Adipocyte (in vitro differentiated cells): ENCODE results near the gene TM4SF18.

ENCODE experiments used
- DNase-seq: peaks from one replicate; pipeline ENCODE4 v3.0.0-alpha.2; 2015; ENCODE audit warnings: low read depth
- H3K27me3 ChIP-seq: replicated peaks from 2 replicates; pipeline ENCODE4 v1.7.0; 2013; ENCODE audit warnings: mild to moderate bottlenecking, low read length, moderate library complexity; ENCODE audit not compliant: control insufficient read depth, insufficient read depth
- H3K36me3 ChIP-seq: 2 replicates; pipeline ENCODE4 v1.7.0; 2013; ENCODE audit warnings: low read length, mild to moderate bottlenecking, moderate library complexity; ENCODE audit not compliant: control insufficient read depth, insufficient read depth, severe bottlenecking
- H3K4me1 ChIP-seq: 2 replicates; pipeline ENCODE4 v1.7.0; 2013; ENCODE audit warnings: mild to moderate bottlenecking, low read length, moderate library complexity; ENCODE audit not compliant: control insufficient read depth, insufficient read depth
- H3K4me3 ChIP-seq: 2 replicates; pipeline ENCODE4 v1.7.0; 2013; ENCODE audit warnings: mild to moderate bottlenecking, low read length, moderate library complexity
- H3K9ac ChIP-seq: 2 replicates; pipeline ENCODE4 v1.7.0; 2013; ENCODE audit warnings: mild to moderate bottlenecking, low read length, moderate library complexity
- H3K9me3 ChIP-seq: 2 replicates; pipeline ENCODE4 v1.7.0; 2013; ENCODE audit warnings: mild to moderate bottlenecking, low read length, moderate library complexity; ENCODE audit not compliant: control insufficient read depth

Gene TM4SF18

DNA sequence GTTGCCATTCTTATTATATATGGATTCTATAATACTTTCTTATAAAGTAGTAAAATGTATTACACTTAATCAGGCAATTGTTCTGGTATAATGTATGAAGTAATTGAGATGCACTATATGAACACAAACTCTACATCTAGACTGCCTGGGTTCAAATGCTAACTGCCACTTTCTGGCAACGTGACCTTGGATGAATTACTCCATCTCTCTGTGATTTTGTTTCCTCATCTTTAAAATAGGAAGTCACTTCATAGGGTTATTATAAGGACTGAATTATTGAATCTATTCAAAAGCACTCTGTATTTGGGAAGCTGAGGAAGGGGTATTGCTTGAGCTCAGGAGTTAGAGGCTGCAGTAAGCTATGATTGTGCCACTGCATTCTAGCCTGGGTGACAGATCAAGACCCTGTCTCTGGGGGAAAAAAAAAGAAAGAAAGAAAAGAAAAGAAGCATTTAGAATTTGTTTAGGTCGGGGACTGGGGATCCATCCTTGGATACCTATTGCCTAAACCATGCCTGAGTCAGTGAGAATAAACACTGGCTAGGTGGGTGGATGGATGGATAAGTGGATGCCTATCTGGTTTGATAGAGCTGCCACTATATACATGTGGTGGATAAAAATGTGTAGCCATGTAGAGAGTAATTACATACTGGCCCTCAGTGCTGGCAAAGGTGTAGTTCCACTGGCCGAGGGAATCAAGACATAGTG is 41.5 kb upstream of the TM4SF18 start:
- Histone ChIP-seq H3K9ac (no peak overlapping the region), H3K4me1 (peaks cover 69% of the 10 kb centered on the region), H3K4me3 (peak overlapping the region; percentile 3), H3K36me3 (no peaks in the 10 kb centered on the region), H3K9me3 (no peaks in the 10 kb centered on the region), H3K27me3 (no peaks in the 10 kb centered on the region)
- DNase-seq, result no peak

DNA sequence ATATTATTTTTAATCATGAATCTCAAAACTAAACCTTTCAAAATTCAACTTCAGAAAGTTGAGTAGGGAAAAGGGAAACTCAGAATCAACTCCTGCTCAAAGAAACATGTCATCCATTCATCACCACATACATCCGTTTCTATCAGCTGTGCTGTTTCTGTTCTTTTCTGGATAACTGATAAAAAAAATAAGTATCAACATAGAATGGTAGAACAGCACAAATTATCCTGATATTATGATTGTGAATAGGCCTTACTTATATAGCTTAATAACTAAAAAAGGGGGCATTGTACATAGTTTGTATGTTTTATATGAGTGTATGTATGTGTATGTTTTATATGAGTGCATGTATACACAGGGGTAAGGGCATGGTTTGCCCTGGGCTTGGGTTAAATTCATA is 41.0 kb upstream of the TM4SF18 start:
- no peak for DNase-seq
- H3K36me3 ChIP-seq, result no peaks in the 10 kb centered on the region
- H3K9me3 ChIP-seq, result no peaks in the 10 kb centered on the region
- H3K9ac ChIP-seq, result peak overlapping the region; percentile 4
- peaks cover 71% of the 10 kb centered on the region for H3K4me1 ChIP-seq
- H3K4me3 ChIP-seq, result no peak overlapping the region
- H3K27me3 ChIP-seq, result no peaks in the 10 kb centered on the region

DNA sequence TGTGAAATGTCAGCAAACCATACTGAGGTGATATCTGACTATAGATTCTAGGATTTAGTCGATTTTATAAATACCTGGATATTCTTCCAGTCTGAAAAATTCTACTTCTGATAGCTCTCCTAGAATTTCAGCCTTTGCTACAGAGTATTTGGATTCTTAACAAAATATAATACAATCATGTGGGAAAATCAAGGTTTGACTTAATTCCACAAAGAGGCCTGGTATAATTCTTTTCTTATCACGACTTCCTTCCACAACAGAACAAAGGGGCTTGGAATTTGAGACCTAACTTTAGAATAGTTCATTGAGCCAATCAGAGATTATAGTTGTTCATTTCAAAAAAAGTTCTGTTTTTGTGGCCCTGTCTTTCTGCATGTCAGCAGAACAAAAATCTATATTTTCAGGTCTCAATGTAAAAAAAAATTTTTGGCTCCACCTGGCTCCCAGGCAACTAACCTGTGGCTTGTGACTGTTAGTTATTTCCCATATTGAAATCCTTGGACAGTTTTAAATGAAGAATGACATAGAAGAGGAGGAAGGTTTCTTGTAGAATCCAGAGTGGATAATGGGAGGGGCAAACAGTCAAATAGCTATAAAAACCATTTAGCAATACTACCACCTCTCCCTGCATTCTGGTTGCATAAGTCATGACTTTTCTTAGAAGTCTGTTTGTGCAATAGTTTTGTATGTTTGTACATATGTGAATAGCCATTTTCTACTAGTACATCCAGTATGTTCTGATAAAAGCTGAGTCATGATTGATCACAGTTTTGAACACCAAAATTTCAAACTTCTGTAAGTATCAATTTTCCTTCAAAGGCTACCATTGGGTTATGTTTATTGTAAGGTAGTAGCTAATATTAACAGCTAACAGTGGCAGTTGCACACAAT is 40.0 kb upstream of the TM4SF18 start:
- DNase-seq, result peak; percentile 93
- Histone ChIP-seq H3K27me3 (no peaks in the 10 kb centered on the region), H3K4me1 (peaks cover 71% of the 10 kb centered on the region), H3K9me3 (no peaks in the 10 kb centered on the region), H3K4me3 (peak overlapping the region; percentile 35), H3K36me3 (no peaks in the 10 kb centered on the region), H3K9ac (peak overlapping the region; percentile 43)

DNA sequence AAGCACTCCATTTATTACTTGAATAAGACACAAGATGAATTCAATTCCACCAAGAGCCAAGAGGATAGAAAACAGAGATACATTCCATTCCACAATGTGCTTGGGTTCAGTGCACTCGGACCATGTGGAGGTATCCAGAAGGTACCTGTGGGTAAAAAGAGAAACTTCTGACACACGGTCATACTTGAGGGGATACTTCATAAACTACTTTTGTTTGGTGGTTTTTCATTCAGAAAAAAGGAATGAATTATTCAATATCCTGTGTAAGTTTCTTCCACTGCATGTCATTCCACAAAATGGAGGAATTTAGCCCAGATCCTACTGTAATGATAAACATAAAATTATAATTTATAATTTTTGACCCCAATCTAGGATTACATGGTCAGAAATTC is 38.3 kb upstream of the TM4SF18 start:
- DNase-seq, result no peak

DNA sequence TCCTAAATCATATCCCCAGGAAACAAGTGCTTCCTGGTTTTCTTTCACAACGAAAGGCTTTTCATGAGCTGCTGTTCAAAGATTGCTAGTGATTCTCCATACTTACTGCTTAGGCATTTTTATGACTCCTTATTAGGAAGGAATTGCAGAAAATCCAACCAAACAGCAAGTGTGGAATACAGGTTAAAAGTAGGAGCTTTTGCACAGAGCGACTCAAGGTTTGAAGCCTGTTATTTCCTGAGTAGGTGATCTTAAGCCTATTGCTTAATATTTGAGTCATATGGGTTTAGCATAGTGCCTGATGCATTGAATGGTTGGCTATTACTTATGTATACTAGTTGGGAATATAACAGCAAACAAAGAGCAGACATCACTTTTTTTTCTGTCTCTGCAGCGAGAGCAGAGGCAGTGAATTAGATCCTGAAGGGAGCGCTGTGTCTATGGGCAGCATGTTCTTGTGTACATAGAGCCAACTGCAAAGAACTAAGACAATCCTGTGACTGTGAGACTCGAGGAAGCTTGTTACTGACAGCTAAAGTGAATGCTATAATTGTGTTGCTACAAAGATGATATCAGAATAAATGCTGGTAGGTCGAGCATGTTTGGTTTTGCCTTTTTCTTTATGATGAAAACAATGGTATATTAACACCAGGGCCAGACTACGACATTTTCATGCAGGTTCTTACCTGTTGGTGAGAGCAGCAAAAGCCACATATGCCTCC is 37.7 kb upstream of the TM4SF18 start:
- H3K27me3 ChIP-seq, result no peaks in the 10 kb centered on the region
- H3K4me1 ChIP-seq, result peaks cover 51% of the 10 kb centered on the region
- peak overlapping the region; percentile 12 for H3K9ac ChIP-seq
- H3K36me3 ChIP-seq, result no peaks in the 10 kb centered on the region
- H3K4me3 ChIP-seq, result no peak overlapping the region
- DNase-seq, result peak; percentile 56
- H3K9me3 ChIP-seq, result no peaks in the 10 kb centered on the region

More for the DNA sequence above, 38.3 kb upstream of the TM4SF18 start:
- no peak overlapping the region for H3K9ac ChIP-seq
- no peaks in the 10 kb centered on the region for H3K27me3 ChIP-seq
- no peaks in the 10 kb centered on the region for H3K36me3 ChIP-seq
- no peaks in the 10 kb centered on the region for H3K9me3 ChIP-seq
- H3K4me3 ChIP-seq, result no peak overlapping the region
- H3K4me1 ChIP-seq, result peaks cover 57% of the 10 kb centered on the region

DNA sequence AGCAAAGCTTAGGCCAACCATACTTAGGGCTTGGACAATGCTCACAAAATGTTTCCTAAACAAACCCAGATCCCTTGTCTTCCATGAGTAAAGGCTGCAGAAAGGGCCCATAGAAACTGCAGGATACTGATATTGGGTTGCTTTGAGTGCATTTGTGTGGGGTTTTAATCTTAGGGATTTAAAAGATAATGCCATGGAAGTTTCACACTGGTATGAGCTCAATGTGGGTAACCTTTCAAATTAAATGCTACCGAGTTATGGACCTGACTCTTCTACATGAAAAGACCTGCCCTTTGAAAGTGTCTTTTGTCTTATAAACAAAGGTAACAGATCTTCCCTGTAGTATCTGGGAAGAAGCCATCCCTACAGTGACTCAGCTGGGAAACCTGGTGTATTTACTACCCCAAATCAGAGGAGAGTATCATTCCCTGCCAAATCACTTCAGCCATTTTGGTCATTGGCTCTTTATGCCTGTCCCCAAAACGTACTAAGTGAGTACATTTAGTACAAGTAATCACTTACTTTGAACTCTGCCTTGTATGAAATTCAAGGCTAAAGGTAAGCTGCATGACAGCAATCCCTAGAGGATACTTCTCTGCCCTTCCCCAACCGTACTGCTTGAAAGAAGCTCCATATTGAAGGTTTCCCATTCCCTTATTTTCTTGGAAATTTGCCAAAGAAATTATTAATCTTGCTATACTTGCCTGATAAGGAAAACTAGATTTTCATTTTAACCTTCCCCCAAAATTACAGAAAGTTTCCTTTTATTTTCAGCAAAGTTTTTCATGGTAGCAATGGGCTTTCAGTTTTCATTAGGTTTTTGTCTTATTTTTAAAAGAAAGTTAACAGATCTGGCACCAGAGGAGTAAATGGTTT is 36.8 kb upstream of the TM4SF18 start:
- no peak for DNase-seq
- Histone ChIP-seq H3K9me3 (no peaks in the 10 kb centered on the region), H3K4me3 (no peak overlapping the region), H3K4me1 (peaks cover 47% of the 10 kb centered on the region), H3K9ac (no peak overlapping the region), H3K36me3 (no peaks in the 10 kb centered on the region), H3K27me3 (no peaks in the 10 kb centered on the region)

DNA sequence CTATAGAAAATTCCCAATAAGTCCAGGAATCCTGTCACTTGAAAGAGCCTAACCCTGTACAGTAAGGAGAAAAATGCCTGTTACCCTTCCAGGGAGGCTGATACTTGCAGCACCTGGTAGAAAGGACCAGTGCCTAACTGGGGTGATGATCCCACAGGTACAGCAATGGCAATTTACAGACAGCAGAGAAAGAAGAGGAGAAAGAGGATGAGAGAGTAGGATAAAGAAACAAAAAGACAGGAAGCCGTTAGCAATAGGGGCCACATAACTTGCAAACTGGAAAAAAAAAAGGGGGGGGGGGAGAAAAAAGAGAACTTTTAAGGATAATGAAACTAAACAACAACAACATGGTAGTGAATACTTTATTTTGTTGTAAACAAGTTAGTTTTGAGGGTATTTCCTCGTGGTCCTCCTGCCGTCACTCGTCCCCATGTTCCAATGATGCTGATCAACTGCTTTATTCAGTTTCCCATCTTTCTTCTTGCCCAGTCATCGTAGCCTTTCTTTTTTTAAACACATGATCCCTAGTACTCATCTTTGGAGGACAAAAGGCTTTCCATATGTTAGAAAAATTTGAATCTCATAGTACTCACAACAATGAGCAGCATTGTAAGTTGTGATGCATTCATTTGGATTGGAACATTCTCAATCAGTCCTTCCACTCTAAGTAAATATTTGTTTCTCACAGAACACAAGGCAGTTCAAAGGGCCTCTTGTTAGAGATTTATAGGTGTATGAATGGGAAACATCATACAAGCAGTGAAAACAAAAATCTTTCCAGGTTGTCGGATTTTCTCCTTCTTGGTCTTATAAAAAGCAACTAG is 35.5 kb upstream of the TM4SF18 start:
- Histone ChIP-seq H3K9ac (no peak overlapping the region), H3K27me3 (no peaks in the 10 kb centered on the region), H3K9me3 (no peaks in the 10 kb centered on the region), H3K4me3 (no peak overlapping the region), H3K36me3 (no peaks in the 10 kb centered on the region), H3K4me1 (peaks cover 34% of the 10 kb centered on the region)
- no peak for DNase-seq

DNA sequence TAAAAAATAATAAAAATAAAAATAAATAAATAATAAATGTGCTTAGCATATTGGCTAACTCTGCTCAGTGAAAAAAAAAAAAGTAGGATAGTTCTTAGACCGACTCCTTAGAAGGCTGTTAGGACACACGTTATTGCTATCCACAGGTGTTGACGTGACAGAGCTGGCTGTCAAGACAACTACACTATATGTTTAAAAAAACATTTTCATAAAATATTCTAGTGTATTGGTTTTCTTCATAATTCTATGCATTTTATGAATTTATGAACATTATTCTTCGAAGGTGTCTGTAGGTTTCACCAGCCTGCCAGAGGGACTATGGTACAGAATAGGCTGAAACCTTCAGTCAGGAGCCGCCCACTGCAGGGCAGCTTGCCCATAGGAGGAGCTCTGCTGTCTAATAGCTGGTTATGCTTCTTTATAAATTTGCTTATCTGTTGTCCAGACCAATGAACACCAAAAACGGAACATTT is 34.8 kb upstream of the TM4SF18 start:
- no peak overlapping the region for H3K4me3 ChIP-seq
- H3K9me3 ChIP-seq, result no peaks in the 10 kb centered on the region
- H3K4me1 ChIP-seq, result peaks cover 28% of the 10 kb centered on the region
- DNase-seq, result no peak
- H3K27me3 ChIP-seq, result no peaks in the 10 kb centered on the region
- no peaks in the 10 kb centered on the region for H3K36me3 ChIP-seq
- H3K9ac ChIP-seq, result no peak overlapping the region

DNA sequence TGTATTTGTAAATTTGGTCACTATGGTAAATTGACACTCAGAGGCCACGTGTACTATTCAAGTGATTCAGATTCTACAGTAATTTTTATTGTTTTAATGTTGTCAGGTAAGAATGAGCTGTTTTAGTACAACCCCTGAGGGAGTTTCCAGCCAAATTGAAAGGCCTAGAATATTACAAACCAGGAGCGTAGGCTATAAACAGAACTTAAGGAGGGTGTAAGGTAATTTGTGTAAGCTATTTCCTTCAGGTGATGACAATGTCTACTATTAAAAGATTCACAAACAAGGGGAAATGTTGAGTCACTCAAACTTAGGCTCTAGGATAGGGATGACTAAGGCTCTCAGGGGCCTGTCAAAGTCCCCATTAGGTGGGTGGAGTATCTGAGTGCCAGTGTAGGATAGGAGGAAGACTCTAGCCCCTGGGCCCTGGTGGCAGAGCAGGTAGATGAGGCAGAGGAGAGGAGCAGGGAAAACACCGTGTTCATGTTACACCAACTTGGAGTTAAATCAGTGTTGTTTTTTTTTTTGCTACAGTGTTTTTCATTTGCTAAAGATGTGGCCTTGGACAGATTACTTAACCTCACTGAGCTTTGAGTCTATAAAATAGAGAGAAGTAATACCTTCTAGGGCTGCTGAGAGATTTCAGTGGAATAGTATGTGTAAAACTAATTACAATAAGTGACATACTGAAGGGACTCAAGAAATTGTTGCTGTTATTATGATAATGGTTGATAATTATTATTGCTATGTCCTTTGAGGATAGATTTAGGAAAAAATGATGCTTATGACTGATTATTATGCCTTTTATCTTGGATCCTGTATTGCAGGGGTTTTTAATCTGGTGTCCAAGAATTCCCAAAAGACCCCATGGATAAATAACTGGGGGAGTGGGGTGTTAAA is 33.8 kb upstream of the TM4SF18 start:
- no peaks in the 10 kb centered on the region for H3K27me3 ChIP-seq
- H3K4me3 ChIP-seq, result no peak overlapping the region
- H3K36me3 ChIP-seq, result no peaks in the 10 kb centered on the region
- no peak for DNase-seq
- H3K9ac ChIP-seq, result no peak overlapping the region
- no peaks in the 10 kb centered on the region for H3K9me3 ChIP-seq
- H3K4me1 ChIP-seq, result peaks cover 24% of the 10 kb centered on the region
